WTC11 (cell line): ENCODE data around the gene IFITM10. TPM values are rescaled to one million over a fixed set of nuclear protein-coding genes. Genes with fewer than 3 reads are reported as not detected.

Experiments used
- ATAC-seq: fragments of 200-7000 bp; cut with Tn5 transposase; 2 replicates; pipeline ENCODE4 v1.10.0; 2021; ENCODE audit warnings: mild to moderate bottlenecking, moderate library complexity
- CTCF ChIA-PET: fragments of 300-600 bp; sonication (Branson Sonifier 250); formaldehyde crosslinking; loops from one replicate; lab custom pipeline; 2021; ENCODE audit warnings: antibody characterized with exemption; lab: Charles Lee
- POLR2A ChIA-PET: fragments of 350-600 bp; sonication (Branson Sonifier 250); formaldehyde crosslinking; loops from one replicate; lab custom pipeline; 2021; ENCODE audit warnings: antibody characterized with exemption; lab: Charles Lee
- DNase-seq: peaks from one replicate; pipeline ENCODE4 v3.0.0; 2021; ENCODE audit warnings: low spot score
- H3K27ac Mint-ChIP-seq: 2 replicates; pipeline ENCODE4 v1.8.0; 2021; ENCODE audit warnings: mixed read lengths
- H3K27me3 Mint-ChIP-seq: 2 replicates; pipeline ENCODE4 v1.8.0; 2021; ENCODE audit warnings: low read depth, mild to moderate bottlenecking, moderate library complexity, mixed read lengths
- H3K36me3 Mint-ChIP-seq: 2 replicates; pipeline ENCODE4 v1.8.0; 2021; ENCODE audit warnings: mixed read lengths
- H3K4me1 Mint-ChIP-seq: 2 replicates; pipeline ENCODE4 v1.8.0; 2022; ENCODE audit warnings: mixed read lengths
- H3K4me3 Mint-ChIP-seq: 2 replicates; pipeline ENCODE4 v1.8.0; 2021; ENCODE audit warnings: mild to moderate bottlenecking, moderate library complexity, mixed read lengths
- H3K9me3 Mint-ChIP-seq: 2 replicates; pipeline ENCODE4 v1.8.0; 2021; ENCODE audit warnings: mixed read lengths
- SMAD4 ChIP-seq: sonication (generic); formaldehyde crosslinking; IDR thresholded peaks from 2 replicates; pipeline ENCODE4 v1.8.0; 2022; ENCODE audit warnings: mild to moderate bottlenecking, missing genetic modification reagents
- total RNA-seq: library from RNA; stranded (reverse); gene quantifications from 3 replicates; pipeline ENCODE4 v1.2.3, GENCODE V29; 2021
- TF ChIP-seq, protein P1 (sequence below): sonication (generic); formaldehyde crosslinking; IDR thresholded peaks from 2 replicates; pipeline ENCODE4 v1.8.0; 2023; ENCODE audit warnings: missing genetic modification reagents, mild to moderate bottlenecking, borderline replicate concordance
- TF ChIP-seq, protein P2 (sequence below): sonication (generic); formaldehyde crosslinking; conservative IDR thresholded peaks from 2 replicates; pipeline ENCODE4 v1.8.1; 2023; ENCODE audit warnings: mild to moderate bottlenecking, low read depth, missing genetic modification reagents, moderate library complexity
- TF ChIP-seq, protein P3 (sequence below): sonication (generic); formaldehyde crosslinking; IDR thresholded peaks from 2 replicates; pipeline ENCODE4 v1.8.0; 2023; ENCODE audit warnings: missing genetic modification reagents

Gene IFITM10
- total RNA-seq, 1 experiment from 2014 or later: 1.7 TPM

- TF ChIP-seq, protein P1, sequence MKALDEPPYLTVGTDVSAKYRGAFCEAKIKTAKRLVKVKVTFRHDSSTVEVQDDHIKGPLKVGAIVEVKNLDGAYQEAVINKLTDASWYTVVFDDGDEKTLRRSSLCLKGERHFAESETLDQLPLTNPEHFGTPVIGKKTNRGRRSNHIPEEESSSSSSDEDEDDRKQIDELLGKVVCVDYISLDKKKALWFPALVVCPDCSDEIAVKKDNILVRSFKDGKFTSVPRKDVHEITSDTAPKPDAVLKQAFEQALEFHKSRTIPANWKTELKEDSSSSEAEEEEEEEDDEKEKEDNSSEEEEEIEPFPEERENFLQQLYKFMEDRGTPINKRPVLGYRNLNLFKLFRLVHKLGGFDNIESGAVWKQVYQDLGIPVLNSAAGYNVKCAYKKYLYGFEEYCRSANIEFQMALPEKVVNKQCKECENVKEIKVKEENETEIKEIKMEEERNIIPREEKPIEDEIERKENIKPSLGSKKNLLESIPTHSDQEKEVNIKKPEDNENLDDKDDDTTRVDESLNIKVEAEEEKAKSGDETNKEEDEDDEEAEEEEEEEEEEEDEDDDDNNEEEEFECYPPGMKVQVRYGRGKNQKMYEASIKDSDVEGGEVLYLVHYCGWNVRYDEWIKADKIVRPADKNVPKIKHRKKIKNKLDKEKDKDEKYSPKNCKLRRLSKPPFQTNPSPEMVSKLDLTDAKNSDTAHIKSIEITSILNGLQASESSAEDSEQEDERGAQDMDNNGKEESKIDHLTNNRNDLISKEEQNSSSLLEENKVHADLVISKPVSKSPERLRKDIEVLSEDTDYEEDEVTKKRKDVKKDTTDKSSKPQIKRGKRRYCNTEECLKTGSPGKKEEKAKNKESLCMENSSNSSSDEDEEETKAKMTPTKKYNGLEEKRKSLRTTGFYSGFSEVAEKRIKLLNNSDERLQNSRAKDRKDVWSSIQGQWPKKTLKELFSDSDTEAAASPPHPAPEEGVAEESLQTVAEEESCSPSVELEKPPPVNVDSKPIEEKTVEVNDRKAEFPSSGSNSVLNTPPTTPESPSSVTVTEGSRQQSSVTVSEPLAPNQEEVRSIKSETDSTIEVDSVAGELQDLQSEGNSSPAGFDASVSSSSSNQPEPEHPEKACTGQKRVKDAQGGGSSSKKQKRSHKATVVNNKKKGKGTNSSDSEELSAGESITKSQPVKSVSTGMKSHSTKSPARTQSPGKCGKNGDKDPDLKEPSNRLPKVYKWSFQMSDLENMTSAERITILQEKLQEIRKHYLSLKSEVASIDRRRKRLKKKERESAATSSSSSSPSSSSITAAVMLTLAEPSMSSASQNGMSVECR: no peak
- TF ChIP-seq, protein P2, sequence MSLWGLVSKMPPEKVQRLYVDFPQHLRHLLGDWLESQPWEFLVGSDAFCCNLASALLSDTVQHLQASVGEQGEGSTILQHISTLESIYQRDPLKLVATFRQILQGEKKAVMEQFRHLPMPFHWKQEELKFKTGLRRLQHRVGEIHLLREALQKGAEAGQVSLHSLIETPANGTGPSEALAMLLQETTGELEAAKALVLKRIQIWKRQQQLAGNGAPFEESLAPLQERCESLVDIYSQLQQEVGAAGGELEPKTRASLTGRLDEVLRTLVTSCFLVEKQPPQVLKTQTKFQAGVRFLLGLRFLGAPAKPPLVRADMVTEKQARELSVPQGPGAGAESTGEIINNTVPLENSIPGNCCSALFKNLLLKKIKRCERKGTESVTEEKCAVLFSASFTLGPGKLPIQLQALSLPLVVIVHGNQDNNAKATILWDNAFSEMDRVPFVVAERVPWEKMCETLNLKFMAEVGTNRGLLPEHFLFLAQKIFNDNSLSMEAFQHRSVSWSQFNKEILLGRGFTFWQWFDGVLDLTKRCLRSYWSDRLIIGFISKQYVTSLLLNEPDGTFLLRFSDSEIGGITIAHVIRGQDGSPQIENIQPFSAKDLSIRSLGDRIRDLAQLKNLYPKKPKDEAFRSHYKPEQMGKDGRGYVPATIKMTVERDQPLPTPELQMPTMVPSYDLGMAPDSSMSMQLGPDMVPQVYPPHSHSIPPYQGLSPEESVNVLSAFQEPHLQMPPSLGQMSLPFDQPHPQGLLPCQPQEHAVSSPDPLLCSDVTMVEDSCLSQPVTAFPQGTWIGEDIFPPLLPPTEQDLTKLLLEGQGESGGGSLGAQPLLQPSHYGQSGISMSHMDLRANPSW: no peak
- TF ChIP-seq, protein P3, sequence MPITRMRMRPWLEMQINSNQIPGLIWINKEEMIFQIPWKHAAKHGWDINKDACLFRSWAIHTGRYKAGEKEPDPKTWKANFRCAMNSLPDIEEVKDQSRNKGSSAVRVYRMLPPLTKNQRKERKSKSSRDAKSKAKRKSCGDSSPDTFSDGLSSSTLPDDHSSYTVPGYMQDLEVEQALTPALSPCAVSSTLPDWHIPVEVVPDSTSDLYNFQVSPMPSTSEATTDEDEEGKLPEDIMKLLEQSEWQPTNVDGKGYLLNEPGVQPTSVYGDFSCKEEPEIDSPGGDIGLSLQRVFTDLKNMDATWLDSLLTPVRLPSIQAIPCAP (CRISPR knock-in tag): no peak
Observed at GRCh38 chr11:1714908-1715885, 35.2 kb downstream of the IFITM10 start (continued).

DNA sequence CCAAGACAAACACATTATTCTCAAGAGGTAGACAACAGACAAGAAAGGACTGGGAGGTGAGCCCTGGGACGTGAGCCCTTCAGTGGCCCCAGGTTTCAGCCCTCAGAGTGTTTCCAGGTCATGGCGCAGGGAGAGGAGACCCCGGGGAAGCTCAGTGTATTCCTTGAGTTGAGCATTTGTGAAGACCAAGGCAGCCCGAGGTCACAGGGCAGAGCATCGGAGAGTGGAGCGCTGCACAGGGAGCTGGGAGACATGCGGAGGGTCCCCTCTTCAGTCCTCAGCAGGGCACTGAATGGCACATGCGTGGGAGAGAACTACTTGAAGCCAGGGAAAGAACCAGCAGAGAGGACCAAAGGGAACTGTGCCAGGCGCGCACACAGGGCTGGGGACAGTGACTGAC lies 41.7 kb downstream of the IFITM10 start:
- CTCF ChIA-PET: interaction anchor here (2.7 to 4.0 kb wide), 2 partner anchors 15 to 124 kb away, joined by 20 to 31 read pairs; no protein-coding TSS in a partner anchor
- TF ChIP-seq, protein P2: no peak
- Mint-ChIP-seq H3K27me3 (peaks cover 57% of the 10 kb centered on the region), H3K4me3 (no peak overlapping the region), H3K36me3 (no peaks in the 10 kb centered on the region; the same call in 1 of the 2 replicates), H3K4me1 (no peaks in the 10 kb centered on the region), H3K27ac (no peak overlapping the region), H3K9me3 (peaks cover 13% of the 10 kb centered on the region)
- DNase-seq (no peak), ATAC-seq (no peak)
- POLR2A ChIA-PET: no interaction called here

DNA sequence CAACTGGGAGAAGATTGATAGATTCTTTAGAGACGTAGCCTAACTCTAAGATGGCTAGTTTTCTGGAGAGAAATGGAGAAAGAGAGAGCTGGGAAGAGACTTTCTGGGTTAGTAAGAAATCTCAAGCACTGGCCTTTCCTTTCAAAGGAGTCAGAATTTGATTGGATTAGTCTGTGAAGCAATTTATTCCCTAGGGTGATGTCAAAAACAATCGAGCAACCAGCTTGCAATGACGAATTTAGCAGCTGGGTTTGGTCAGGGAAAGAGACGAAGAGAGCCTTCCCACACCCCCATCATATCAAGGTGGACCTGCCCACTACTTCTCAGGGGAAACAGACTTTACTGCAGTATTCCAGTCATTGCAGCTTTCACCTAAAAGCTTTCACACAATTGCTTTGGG lies 42.6 kb downstream of the IFITM10 start:
- no peak for TF ChIP-seq SMAD4 (CRISPR knock-in tag)
- Mint-ChIP-seq H3K4me1 (no peaks in the 10 kb centered on the region), H3K4me3 (no peak overlapping the region), H3K36me3 (no peaks in the 10 kb centered on the region; the same call in 1 of the 2 replicates), H3K27ac (no peak overlapping the region), H3K27me3 (peaks cover 60% of the 10 kb centered on the region), H3K9me3 (peaks cover 21% of the 10 kb centered on the region)
- ChIA-PET CTCF (interaction anchor here (0.6 to 4.0 kb wide), 3 partner anchors 14 to 125 kb away, joined by 3 to 31 read pairs (median 20); no protein-coding TSS in a partner anchor), POLR2A (no interaction called here)
- ATAC-seq (no peak), DNase-seq (no peak)
